HEK293 (cell line): ENCODE data around the gene MLN.
A peak's percentile ranks its signal among the peaks of the same experiment; 100 is the strongest.

ENCODE experiments used
- BCL11B ChIP-seq: fragments of 450-650 bp; formaldehyde crosslinking; IDR thresholded peaks from 2 replicates; pipeline ENCODE4 v1.5.1; 2016; ENCODE audit warnings: low read depth, missing biosample characterization, missing genetic modification characterization
- OSR2 ChIP-seq: fragments of 450-650 bp; formaldehyde crosslinking; IDR thresholded peaks from 2 replicates; pipeline ENCODE4 v1.5.1; 2016; ENCODE audit warnings: missing biosample characterization, missing genetic modification characterization
- PRDM1 ChIP-seq: fragments of 450-650 bp; formaldehyde crosslinking; IDR thresholded peaks from 2 replicates; pipeline ENCODE4; 2016; ENCODE audit warnings: missing biosample characterization, missing genetic modification characterization
- SP2 ChIP-seq: fragments of 450-650 bp; formaldehyde crosslinking; IDR thresholded peaks from 2 replicates; pipeline ENCODE4 v1.5.1; 2016; ENCODE audit warnings: missing biosample characterization, missing genetic modification characterization
- ZBTB7A ChIP-seq: fragments of 450-650 bp; formaldehyde crosslinking; IDR thresholded peaks from 2 replicates; pipeline ENCODE4 v1.5.1; 2016; ENCODE audit warnings: low read depth, missing biosample characterization, missing genetic modification characterization
- ZNF132 ChIP-seq: fragments of 450-650 bp; formaldehyde crosslinking; IDR thresholded peaks from 2 replicates; pipeline ENCODE4 v1.5.1; 2017; ENCODE audit warnings: missing biosample characterization, missing genetic modification characterization, borderline replicate concordance
- ZNF133 ChIP-seq: fragments of 450-650 bp; formaldehyde crosslinking; IDR thresholded peaks from 2 replicates; pipeline ENCODE4 v1.5.1; 2016; ENCODE audit warnings: missing biosample characterization, missing genetic modification characterization
- ZNF248 ChIP-seq: fragments of 450-650 bp; formaldehyde crosslinking; IDR thresholded peaks from 2 replicates; pipeline ENCODE4 v1.5.1; 2017; ENCODE audit warnings: missing biosample characterization, missing genetic modification characterization
- ZNF324 ChIP-seq: fragments of 450-650 bp; formaldehyde crosslinking; IDR thresholded peaks from 2 replicates; pipeline ENCODE4 v1.5.1; 2016; ENCODE audit warnings: missing biosample characterization, missing genetic modification characterization
- ZSCAN30 ChIP-seq: fragments of 450-650 bp; IDR thresholded peaks from 2 replicates; pipeline ENCODE4 v1.5.1; 2018; ENCODE audit warnings: missing biosample characterization, mild to moderate bottlenecking, missing genetic modification characterization, moderate library complexity
- TF ChIP-seq, protein P1 (sequence below): fragments of 450-650 bp; formaldehyde crosslinking; IDR thresholded peaks from 2 replicates; pipeline ENCODE4 v1.5.1; 2017; ENCODE audit warnings: missing biosample characterization, missing genetic modification characterization
- TF ChIP-seq, protein P2 (sequence below): fragments of 450-650 bp; formaldehyde crosslinking; IDR thresholded peaks from 2 replicates; pipeline ENCODE4 v1.5.1; 2016; ENCODE audit warnings: missing biosample characterization, missing genetic modification characterization
- TF ChIP-seq, protein P3 (sequence below): fragments of 450-650 bp; formaldehyde crosslinking; IDR thresholded peaks from 2 replicates; pipeline ENCODE4 v1.5.1; 2017; ENCODE audit warnings: missing biosample characterization, missing genetic modification characterization
- TF ChIP-seq, protein P4 (sequence below): fragments of 450-650 bp; formaldehyde crosslinking; IDR thresholded peaks from 2 replicates; pipeline ENCODE4 v1.5.1; 2016; ENCODE audit warnings: missing biosample characterization, missing genetic modification characterization
- TF ChIP-seq, protein P5 (sequence below): fragments of 450-650 bp; formaldehyde crosslinking; IDR thresholded peaks from 2 replicates; pipeline ENCODE4 v1.5.1; 2016; ENCODE audit warnings: missing biosample characterization, missing genetic modification characterization, low read depth
- TF ChIP-seq, protein P6 (sequence below): fragments of 450-650 bp; formaldehyde crosslinking; IDR thresholded peaks from 2 replicates; pipeline ENCODE4 v1.5.1; 2016; ENCODE audit warnings: missing biosample characterization, missing genetic modification characterization
- TF ChIP-seq, protein P7 (sequence below): fragments of 450-650 bp; formaldehyde crosslinking; conservative IDR thresholded peaks from 2 replicates; pipeline ENCODE4 v1.5.1; 2016; ENCODE audit warnings: low read depth, missing biosample characterization, missing genetic modification characterization
- TF ChIP-seq, protein P8 (sequence below): fragments of 450-650 bp; formaldehyde crosslinking; IDR thresholded peaks from 2 replicates; pipeline ENCODE4 v1.5.1; 2016; ENCODE audit warnings: missing biosample characterization, missing genetic modification characterization

Gene MLN

DNA sequence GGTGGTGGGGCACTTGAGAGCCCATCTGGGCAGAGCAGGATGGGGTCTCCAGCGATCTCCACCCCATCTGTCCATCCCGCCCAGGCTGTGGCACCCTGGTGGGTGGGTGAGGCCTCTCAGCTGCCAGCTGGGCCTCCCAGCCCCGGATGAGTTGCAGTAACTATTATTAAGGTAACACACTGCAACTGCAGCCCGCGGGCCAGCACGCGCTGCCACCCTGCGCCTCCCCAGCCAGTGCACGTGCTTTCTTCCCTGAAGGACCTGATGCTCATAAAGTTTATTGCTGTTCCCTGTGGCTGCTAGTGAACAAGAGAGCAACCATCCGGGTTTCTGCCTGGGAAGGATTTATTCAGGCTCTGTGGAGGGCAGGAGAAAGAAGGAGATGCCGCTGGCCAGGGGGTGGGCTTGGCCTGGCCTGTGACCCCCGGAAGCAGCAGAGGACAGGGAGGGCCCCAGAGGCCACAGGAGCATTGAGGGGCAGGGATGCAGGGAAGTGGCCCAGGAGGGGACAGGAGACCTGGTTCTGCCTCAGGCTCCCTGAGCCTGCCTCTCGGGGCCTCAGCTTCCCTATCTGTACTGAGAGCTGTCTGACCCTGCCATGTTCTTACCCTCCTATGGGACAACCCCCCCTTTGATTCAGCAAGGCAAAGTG, 58.8 kb downstream of the MLN start (continued):
- TF ChIP-seq, protein P1, sequence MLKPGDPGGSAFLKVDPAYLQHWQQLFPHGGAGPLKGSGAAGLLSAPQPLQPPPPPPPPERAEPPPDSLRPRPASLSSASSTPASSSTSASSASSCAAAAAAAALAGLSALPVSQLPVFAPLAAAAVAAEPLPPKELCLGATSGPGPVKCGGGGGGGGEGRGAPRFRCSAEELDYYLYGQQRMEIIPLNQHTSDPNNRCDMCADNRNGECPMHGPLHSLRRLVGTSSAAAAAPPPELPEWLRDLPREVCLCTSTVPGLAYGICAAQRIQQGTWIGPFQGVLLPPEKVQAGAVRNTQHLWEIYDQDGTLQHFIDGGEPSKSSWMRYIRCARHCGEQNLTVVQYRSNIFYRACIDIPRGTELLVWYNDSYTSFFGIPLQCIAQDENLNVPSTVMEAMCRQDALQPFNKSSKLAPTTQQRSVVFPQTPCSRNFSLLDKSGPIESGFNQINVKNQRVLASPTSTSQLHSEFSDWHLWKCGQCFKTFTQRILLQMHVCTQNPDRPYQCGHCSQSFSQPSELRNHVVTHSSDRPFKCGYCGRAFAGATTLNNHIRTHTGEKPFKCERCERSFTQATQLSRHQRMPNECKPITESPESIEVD (tag by site-specific recombination): no peak
- TF ChIP-seq ZNF133 (tag by site-specific recombination) (no peak), PRDM1 (tag by site-specific recombination) (no peak), BCL11B (tag by site-specific recombination) (no peak), ZSCAN30 (tag by site-specific recombination) (peak; percentile 92), ZNF324 (tag by site-specific recombination) (no peak), ZBTB7A (tag by site-specific recombination) (no peak), OSR2 (peak; percentile 82), SP2 (tag by site-specific recombination) (no peak), ZNF132 (no peak), ZNF248 (tag by site-specific recombination) (no peak)
- TF ChIP-seq, protein P2, sequence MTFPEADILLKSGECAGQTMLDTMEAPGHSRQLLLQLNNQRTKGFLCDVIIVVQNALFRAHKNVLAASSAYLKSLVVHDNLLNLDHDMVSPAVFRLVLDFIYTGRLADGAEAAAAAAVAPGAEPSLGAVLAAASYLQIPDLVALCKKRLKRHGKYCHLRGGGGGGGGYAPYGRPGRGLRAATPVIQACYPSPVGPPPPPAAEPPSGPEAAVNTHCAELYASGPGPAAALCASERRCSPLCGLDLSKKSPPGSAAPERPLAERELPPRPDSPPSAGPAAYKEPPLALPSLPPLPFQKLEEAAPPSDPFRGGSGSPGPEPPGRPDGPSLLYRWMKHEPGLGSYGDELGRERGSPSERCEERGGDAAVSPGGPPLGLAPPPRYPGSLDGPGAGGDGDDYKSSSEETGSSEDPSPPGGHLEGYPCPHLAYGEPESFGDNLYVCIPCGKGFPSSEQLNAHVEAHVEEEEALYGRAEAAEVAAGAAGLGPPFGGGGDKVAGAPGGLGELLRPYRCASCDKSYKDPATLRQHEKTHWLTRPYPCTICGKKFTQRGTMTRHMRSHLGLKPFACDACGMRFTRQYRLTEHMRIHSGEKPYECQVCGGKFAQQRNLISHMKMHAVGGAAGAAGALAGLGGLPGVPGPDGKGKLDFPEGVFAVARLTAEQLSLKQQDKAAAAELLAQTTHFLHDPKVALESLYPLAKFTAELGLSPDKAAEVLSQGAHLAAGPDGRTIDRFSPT (tag by site-specific recombination): 0 out of 2 replicates have a peak, but pooled peaks have one; percentile 15
- TF ChIP-seq, protein P3, sequence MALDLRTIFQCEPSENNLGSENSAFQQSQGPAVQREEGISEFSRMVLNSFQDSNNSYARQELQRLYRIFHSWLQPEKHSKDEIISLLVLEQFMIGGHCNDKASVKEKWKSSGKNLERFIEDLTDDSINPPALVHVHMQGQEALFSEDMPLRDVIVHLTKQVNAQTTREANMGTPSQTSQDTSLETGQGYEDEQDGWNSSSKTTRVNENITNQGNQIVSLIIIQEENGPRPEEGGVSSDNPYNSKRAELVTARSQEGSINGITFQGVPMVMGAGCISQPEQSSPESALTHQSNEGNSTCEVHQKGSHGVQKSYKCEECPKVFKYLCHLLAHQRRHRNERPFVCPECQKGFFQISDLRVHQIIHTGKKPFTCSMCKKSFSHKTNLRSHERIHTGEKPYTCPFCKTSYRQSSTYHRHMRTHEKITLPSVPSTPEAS (tag by site-specific recombination): no peak
- TF ChIP-seq, protein P4, sequence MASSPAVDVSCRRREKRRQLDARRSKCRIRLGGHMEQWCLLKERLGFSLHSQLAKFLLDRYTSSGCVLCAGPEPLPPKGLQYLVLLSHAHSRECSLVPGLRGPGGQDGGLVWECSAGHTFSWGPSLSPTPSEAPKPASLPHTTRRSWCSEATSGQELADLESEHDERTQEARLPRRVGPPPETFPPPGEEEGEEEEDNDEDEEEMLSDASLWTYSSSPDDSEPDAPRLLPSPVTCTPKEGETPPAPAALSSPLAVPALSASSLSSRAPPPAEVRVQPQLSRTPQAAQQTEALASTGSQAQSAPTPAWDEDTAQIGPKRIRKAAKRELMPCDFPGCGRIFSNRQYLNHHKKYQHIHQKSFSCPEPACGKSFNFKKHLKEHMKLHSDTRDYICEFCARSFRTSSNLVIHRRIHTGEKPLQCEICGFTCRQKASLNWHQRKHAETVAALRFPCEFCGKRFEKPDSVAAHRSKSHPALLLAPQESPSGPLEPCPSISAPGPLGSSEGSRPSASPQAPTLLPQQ: no peak
- TF ChIP-seq, protein P5, sequence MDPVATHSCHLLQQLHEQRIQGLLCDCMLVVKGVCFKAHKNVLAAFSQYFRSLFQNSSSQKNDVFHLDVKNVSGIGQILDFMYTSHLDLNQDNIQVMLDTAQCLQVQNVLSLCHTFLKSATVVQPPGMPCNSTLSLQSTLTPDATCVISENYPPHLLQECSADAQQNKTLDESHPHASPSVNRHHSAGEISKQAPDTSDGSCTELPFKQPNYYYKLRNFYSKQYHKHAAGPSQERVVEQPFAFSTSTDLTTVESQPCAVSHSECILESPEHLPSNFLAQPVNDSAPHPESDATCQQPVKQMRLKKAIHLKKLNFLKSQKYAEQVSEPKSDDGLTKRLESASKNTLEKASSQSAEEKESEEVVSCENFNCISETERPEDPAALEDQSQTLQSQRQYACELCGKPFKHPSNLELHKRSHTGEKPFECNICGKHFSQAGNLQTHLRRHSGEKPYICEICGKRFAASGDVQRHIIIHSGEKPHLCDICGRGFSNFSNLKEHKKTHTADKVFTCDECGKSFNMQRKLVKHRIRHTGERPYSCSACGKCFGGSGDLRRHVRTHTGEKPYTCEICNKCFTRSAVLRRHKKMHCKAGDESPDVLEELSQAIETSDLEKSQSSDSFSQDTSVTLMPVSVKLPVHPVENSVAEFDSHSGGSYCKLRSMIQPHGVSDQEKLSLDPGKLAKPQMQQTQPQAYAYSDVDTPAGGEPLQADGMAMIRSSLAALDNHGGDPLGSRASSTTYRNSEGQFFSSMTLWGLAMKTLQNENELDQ: no peak
- TF ChIP-seq, protein P6, sequence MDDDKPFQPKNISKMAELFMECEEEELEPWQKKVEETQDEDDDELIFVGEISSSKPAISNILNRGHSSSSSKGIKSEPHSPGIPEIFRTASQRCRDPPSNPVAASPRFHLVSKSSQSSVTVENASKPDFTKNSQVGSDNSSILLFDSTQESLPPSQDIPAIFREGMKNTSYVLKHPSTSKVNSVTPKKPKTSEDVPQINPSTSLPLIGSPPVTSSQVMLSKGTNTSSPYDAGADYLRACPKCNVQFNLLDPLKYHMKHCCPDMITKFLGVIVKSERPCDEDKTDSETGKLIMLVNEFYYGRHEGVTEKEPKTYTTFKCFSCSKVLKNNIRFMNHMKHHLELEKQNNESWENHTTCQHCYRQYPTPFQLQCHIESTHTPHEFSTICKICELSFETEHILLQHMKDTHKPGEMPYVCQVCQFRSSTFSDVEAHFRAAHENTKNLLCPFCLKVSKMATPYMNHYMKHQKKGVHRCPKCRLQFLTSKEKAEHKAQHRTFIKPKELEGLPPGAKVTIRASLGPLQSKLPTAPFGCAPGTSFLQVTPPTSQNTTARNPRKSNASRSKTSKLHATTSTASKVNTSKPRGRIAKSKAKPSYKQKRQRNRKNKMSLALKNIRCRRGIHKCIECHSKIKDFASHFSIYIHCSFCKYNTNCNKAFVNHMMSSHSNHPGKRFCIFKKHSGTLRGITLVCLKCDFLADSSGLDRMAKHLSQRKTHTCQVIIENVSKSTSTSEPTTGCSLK (tag by site-specific recombination): no peak
- TF ChIP-seq, protein P7, sequence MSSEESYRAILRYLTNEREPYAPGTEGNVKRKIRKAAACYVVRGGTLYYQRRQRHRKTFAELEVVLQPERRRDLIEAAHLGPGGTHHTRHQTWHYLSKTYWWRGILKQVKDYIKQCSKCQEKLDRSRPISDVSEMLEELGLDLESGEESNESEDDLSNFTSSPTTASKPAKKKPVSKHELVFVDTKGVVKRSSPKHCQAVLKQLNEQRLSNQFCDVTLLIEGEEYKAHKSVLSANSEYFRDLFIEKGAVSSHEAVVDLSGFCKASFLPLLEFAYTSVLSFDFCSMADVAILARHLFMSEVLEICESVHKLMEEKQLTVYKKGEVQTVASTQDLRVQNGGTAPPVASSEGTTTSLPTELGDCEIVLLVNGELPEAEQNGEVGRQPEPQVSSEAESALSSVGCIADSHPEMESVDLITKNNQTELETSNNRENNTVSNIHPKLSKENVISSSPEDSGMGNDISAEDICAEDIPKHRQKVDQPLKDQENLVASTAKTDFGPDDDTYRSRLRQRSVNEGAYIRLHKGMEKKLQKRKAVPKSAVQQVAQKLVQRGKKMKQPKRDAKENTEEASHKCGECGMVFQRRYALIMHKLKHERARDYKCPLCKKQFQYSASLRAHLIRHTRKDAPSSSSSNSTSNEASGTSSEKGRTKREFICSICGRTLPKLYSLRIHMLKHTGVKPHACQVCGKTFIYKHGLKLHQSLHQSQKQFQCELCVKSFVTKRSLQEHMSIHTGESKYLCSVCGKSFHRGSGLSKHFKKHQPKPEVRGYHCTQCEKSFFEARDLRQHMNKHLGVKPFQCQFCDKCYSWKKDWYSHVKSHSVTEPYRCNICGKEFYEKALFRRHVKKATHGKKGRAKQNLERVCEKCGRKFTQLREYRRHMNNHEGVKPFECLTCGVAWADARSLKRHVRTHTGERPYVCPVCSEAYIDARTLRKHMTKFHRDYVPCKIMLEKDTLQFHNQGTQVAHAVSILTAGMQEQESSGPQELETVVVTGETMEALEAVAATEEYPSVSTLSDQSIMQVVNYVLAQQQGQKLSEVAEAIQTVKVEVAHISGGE (tag by site-specific recombination): peak; percentile 85
- TF ChIP-seq, protein P8, sequence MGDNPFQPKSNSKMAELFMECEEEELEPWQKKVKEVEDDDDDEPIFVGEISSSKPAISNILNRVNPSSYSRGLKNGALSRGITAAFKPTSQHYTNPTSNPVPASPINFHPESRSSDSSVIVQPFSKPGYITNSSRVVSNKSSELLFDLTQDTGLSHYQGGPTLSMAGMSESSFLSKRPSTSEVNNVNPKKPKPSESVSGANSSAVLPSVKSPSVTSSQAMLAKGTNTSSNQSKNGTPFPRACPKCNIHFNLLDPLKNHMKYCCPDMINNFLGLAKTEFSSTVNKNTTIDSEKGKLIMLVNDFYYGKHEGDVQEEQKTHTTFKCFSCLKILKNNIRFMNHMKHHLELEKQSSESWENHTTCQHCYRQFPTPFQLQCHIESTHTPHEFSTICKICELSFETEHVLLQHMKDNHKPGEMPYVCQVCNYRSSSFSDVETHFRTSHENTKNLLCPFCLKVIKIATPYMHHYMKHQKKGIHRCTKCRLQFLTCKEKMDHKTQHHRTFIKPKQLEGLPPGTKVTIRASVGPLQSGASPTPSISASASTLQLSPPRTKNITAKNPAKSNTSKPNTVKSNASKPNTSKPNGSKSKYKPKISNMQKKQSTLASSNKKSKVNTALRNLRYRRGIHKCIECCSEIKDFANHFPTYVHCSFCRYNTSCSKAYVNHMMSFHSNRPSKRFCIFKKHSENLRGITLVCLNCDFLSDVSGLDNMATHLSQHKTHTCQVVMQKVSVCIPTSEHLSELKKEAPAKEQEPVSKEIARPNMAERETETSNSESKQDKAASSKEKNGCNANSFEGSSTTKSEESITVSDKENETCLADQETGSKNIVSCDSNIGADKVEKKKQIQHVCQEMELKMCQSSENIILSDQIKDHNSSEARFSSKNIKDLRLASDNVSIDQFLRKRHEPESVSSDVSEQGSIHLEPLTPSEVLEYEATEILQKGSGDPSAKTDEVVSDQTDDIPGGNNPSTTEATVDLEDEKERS (tag by site-specific recombination): no peak
